Measurements from ENCODE around the gene GMDS.

The GMDS gene

DNA sequence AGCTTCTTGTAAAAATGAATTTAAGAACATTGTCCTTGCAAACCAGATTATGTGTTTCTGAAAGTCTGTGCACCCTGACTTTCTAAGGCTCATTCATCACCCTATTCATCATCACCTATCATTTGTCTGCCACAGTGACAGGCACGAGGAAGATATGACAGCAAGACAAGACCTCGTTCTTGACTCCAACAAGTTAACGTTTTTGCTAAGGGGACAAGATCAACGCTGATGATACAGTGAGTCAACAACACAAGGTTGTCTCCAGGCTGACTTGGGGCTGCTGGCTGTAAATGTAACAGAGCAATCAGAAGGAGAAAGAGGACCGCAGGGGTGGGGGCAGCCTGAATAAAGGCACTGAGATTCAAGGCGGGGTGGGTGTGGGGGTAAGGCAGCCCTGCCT lies 541.5 kb downstream of the GMDS start:
- Histone ChIP-seq H2AK5ac (ENCODE audit: low read length, severe bottlenecking) (no peak overlapping the region), H2BK5ac (ENCODE audit: low read depth, low read length, poor library complexity, severe bottlenecking) (no peak overlapping the region), H2AFZ (ENCODE audit: low read depth, low read length) (no peak overlapping the region), H3K4me3 (ENCODE audit: insufficient read depth in 1 of 2, low read depth in 1 of 2, low read length in 2 of 2) (no peak overlapping the region), H2BK12ac (ENCODE audit: low read length in 2 of 2) (no peak overlapping the region), H3K79me1 (replicated peaks; ENCODE audit: low read length, poor library complexity, severe bottlenecking) (no peaks in the 10 kb centered on the region), H2BK15ac (ENCODE audit: low read depth, poor library complexity, severe bottlenecking) (no peak overlapping the region), H2BK120ac (ENCODE audit: low read depth, low read length) (no peak overlapping the region), H3K27me3 (ENCODE audit: control insufficient read depth in 1 of 2, insufficient read depth in 1 of 2, low read length in 2 of 2) (no peaks in the 10 kb centered on the region), H4K8ac (ENCODE audit: low read length) (no peak overlapping the region), H3K18ac (ENCODE audit: low read depth in 1 of 2, low read length in 2 of 2) (no peak overlapping the region), H3K23ac (ENCODE audit: low read length in 2 of 2) (no peak overlapping the region), H3K4me2 (ENCODE audit: low read length, poor library complexity, severe bottlenecking) (no peak overlapping the region), H3K36me3 (ENCODE audit: control insufficient read depth in 1 of 2, insufficient read depth in 2 of 2, low read depth in 1 of 2, low read length in 2 of 2) (no peaks in the 10 kb centered on the region), H3K9ac (ENCODE audit: low read length) (no peak overlapping the region), H3K4me1 (ENCODE audit: control insufficient read depth, insufficient read depth, low read depth, low read length) (peaks cover 23% of the 10 kb centered on the region), H3K27ac (ENCODE audit: low read length, poor library complexity, severe bottlenecking) (no peak overlapping the region), H3K4ac (ENCODE audit: low read depth in 1 of 2, low read length in 2 of 2) (no peak overlapping the region), H4K91ac (ENCODE audit: low read length) (no peak overlapping the region), H3K14ac (ENCODE audit: low read length in 2 of 2) (no peak overlapping the region), H3K9me3 (ENCODE audit: control insufficient read depth, low read length) (no peaks in the 10 kb centered on the region)
- no peak for DNase-seq
- WGBS: 83% methylated on average over 6 of the region's 6 CpGs

DNA sequence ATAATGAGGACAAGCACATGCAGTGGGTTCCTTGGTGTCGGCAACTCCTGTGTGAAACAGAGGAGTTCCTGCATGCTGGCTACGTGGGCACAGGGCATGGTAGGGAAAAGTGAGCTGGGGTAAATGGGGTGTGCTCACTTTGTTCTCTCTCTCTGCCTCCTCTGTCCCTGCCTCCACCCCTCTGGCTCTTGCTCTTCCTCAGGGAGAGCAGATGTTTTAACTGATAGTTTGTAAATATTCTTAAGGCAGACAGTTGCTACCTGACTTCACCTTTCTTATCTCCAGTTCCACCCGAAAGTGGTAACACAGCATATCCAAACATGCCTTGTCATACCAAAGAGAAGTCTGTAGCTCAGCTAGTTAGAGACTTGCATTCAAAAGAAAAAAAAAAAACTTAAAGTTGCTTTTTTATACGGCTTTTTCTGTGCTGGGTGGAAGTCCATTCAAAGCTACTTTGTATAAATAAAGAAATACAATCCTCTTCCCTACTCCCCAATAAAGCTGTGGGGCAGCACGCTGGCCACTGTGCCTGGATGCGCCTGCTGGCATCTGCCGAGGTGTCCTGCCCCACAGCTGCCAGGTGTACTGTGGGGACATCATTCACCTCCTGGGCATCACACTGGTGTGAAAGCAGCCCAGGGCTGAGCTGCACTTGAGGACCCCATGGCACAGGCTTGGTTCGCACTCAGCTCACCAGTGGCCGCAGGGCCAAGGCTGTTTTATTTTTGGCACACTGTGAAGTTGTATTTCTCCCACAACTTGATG lies 542.1 kb downstream of the GMDS start:
- no peak overlapping the region for H3K4ac ChIP-seq (ENCODE audit: low read depth in 1 of 2, low read length in 2 of 2)
- H2AK5ac ChIP-seq (ENCODE audit: low read length, severe bottlenecking): peak overlapping the region; percentile 60
- H3K18ac ChIP-seq (ENCODE audit: low read depth in 1 of 2, low read length in 2 of 2): no peak overlapping the region
- no peak overlapping the region for H3K27ac ChIP-seq (ENCODE audit: low read length, poor library complexity, severe bottlenecking)
- no peaks in the 10 kb centered on the region for H3K27me3 ChIP-seq (ENCODE audit: control insufficient read depth in 1 of 2, insufficient read depth in 1 of 2, low read length in 2 of 2)
- H3K79me1 ChIP-seq (replicated peaks; ENCODE audit: low read length, poor library complexity, severe bottlenecking): no peaks in the 10 kb centered on the region
- no peak overlapping the region for H2BK5ac ChIP-seq (ENCODE audit: low read depth, low read length, poor library complexity, severe bottlenecking)
- no peak overlapping the region for H2BK15ac ChIP-seq (ENCODE audit: low read depth, poor library complexity, severe bottlenecking)
- no peak overlapping the region for H4K91ac ChIP-seq (ENCODE audit: low read length)
- 88% methylated on average over 8 of the region's 9 CpGs for WGBS
- no peaks in the 10 kb centered on the region for H3K9me3 ChIP-seq (ENCODE audit: control insufficient read depth, low read length)
- no peak overlapping the region for H3K4me3 ChIP-seq (ENCODE audit: insufficient read depth in 1 of 2, low read depth in 1 of 2, low read length in 2 of 2)
- peak overlapping the region in 1 of 2 experiments; percentile 38 for H3K14ac ChIP-seq (ENCODE audit: low read length in 2 of 2)
- peaks cover 22% of the 10 kb centered on the region for H3K4me1 ChIP-seq (ENCODE audit: control insufficient read depth, insufficient read depth, low read depth, low read length)
- no peak overlapping the region for H2BK12ac ChIP-seq (ENCODE audit: low read length in 2 of 2)
- H3K9ac ChIP-seq (ENCODE audit: low read length): no peak overlapping the region
- no peak overlapping the region for H4K8ac ChIP-seq (ENCODE audit: low read length)
- H3K36me3 ChIP-seq (ENCODE audit: control insufficient read depth in 1 of 2, insufficient read depth in 2 of 2, low read depth in 1 of 2, low read length in 2 of 2): no peaks in the 10 kb centered on the region
- no peak for DNase-seq
- no peak overlapping the region for H2AFZ ChIP-seq (ENCODE audit: low read depth, low read length)
- H3K23ac ChIP-seq (ENCODE audit: low read length in 2 of 2): no peak overlapping the region
- H2BK120ac ChIP-seq (ENCODE audit: low read depth, low read length): no peak overlapping the region
- H3K4me2 ChIP-seq (ENCODE audit: low read length, poor library complexity, severe bottlenecking): no peak overlapping the region

DNA sequence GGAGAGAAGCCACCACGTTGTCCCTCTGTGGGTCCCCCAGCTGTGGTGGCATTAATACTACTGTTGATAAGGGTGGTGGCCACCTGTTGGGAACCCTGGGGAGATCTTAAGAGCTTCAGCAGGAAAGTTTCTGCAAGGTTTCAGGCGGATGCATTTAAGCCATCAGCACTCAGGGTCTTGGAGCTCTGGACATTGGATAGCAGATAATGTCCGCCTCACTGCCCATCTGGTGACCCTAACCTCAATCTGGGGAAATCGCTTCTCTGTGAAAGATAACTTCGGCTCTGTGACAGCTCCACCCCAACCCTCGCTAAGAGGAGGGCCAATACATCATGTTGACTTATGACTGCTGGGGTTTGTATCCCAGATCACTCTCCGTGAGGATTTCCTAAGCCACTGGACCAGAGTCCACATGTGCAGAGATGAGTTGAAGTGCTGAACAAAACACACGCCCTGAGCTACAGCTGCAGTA lies 542.8 kb downstream of the GMDS start:
- Histone ChIP-seq H2BK5ac (ENCODE audit: low read depth, low read length, poor library complexity, severe bottlenecking) (no peak overlapping the region), H3K18ac (ENCODE audit: low read depth in 1 of 2, low read length in 2 of 2) (no peak overlapping the region), H3K4me1 (ENCODE audit: control insufficient read depth, insufficient read depth, low read depth, low read length) (peaks cover 18% of the 10 kb centered on the region), H3K4ac (ENCODE audit: low read depth in 1 of 2, low read length in 2 of 2) (no peak overlapping the region), H3K23ac (ENCODE audit: low read length in 2 of 2) (no peak overlapping the region), H2BK120ac (ENCODE audit: low read depth, low read length) (no peak overlapping the region), H3K27ac (ENCODE audit: low read length, poor library complexity, severe bottlenecking) (peak overlapping the region; percentile 91), H2AFZ (ENCODE audit: low read depth, low read length) (no peak overlapping the region), H3K14ac (ENCODE audit: low read length in 2 of 2) (no peak overlapping the region), H2AK5ac (ENCODE audit: low read length, severe bottlenecking) (peak overlapping the region; percentile 53), H3K79me1 (replicated peaks; ENCODE audit: low read length, poor library complexity, severe bottlenecking) (no peaks in the 10 kb centered on the region), H3K9me3 (ENCODE audit: control insufficient read depth, low read length) (no peaks in the 10 kb centered on the region), H3K27me3 (ENCODE audit: control insufficient read depth in 1 of 2, insufficient read depth in 1 of 2, low read length in 2 of 2) (no peaks in the 10 kb centered on the region), H3K36me3 (ENCODE audit: control insufficient read depth in 1 of 2, insufficient read depth in 2 of 2, low read depth in 1 of 2, low read length in 2 of 2) (no peaks in the 10 kb centered on the region), H4K91ac (ENCODE audit: low read length) (no peak overlapping the region), H3K4me2 (ENCODE audit: low read length, poor library complexity, severe bottlenecking) (no peak overlapping the region), H2BK12ac (ENCODE audit: low read length in 2 of 2) (no peak overlapping the region), H3K9ac (ENCODE audit: low read length) (peak overlapping the region; percentile 73), H4K8ac (ENCODE audit: low read length) (no peak overlapping the region), H3K4me3 (ENCODE audit: insufficient read depth in 1 of 2, low read depth in 1 of 2, low read length in 2 of 2) (no peak overlapping the region), H2BK15ac (ENCODE audit: low read depth, poor library complexity, severe bottlenecking) (no peak overlapping the region)
- no peak for DNase-seq
- WGBS: 62% methylated on average over 8 of the region's 8 CpGs

DNA sequence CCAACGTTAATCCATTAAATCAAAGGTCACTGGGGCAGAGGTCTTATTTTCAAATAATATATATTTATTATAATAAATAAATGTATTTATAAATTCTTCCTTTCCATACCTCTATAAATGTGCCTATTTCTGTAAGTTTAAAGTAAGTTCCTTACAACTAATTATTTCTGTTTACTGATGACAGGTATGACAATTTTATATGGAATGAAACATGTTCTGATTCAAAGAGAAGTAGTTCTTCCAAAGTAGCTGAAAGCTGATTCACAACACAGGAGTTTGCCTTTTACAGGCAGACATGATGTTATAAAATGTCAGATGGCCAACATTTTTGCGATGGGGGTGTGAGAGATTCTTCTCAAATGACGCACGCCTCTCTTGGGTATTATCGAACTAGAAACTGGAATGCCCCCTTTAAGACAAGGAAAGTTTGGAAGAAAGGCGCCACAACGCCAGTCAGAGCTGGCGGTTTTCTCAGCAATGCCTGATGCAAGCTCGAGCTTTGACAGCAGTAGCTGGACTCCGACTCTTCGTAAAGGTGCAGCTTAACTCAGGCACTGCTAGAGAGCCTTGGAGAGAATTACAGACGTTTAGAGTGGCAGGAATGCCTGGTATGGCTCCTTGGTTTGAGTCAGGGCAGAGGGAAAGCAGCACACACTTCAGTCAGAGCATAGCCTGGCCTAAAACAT lies 543.6 kb downstream of the GMDS start:
- Histone ChIP-seq H2AFZ (ENCODE audit: low read depth, low read length) (no peak overlapping the region), H3K9me3 (ENCODE audit: control insufficient read depth, low read length) (no peaks in the 10 kb centered on the region), H2BK12ac (ENCODE audit: low read length in 2 of 2) (no peak overlapping the region), H3K23ac (ENCODE audit: low read length in 2 of 2) (no peak overlapping the region), H3K27ac (ENCODE audit: low read length, poor library complexity, severe bottlenecking) (peak overlapping the region; percentile 91), H3K4ac (ENCODE audit: low read depth in 1 of 2, low read length in 2 of 2) (no peak overlapping the region), H3K4me1 (ENCODE audit: control insufficient read depth, insufficient read depth, low read depth, low read length) (peaks cover 18% of the 10 kb centered on the region), H4K91ac (ENCODE audit: low read length) (no peak overlapping the region), H3K18ac (ENCODE audit: low read depth in 1 of 2, low read length in 2 of 2) (no peak overlapping the region), H3K79me1 (replicated peaks; ENCODE audit: low read length, poor library complexity, severe bottlenecking) (no peaks in the 10 kb centered on the region), H2AK5ac (ENCODE audit: low read length, severe bottlenecking) (no peak overlapping the region), H3K14ac (ENCODE audit: low read length in 2 of 2) (no peak overlapping the region), H3K4me2 (ENCODE audit: low read length, poor library complexity, severe bottlenecking) (peak overlapping the region; percentile 31), H2BK120ac (ENCODE audit: low read depth, low read length) (no peak overlapping the region), H2BK5ac (ENCODE audit: low read depth, low read length, poor library complexity, severe bottlenecking) (no peak overlapping the region), H3K4me3 (ENCODE audit: insufficient read depth in 1 of 2, low read depth in 1 of 2, low read length in 2 of 2) (peak overlapping the region in 1 of 2 experiments; percentile 62), H4K8ac (ENCODE audit: low read length) (no peak overlapping the region), H3K27me3 (ENCODE audit: control insufficient read depth in 1 of 2, insufficient read depth in 1 of 2, low read length in 2 of 2) (no peaks in the 10 kb centered on the region), H2BK15ac (ENCODE audit: low read depth, poor library complexity, severe bottlenecking) (no peak overlapping the region), H3K36me3 (ENCODE audit: control insufficient read depth in 1 of 2, insufficient read depth in 2 of 2, low read depth in 1 of 2, low read length in 2 of 2) (peaks cover 0 to 3% of the 10 kb centered on the region in 2 experiments), H3K9ac (ENCODE audit: low read length) (peak overlapping the region; percentile 73)
- DNase-seq: peak; percentile 35
- 71% methylated on average over 11 of the region's 12 CpGs for WGBS

Data from mesenchymal stem cell (in vitro differentiated cells and primary cell).